HUDEP-2 (cell line): Measurements from ENCODE around the gene GTF3A.
A peak's percentile ranks its signal among the peaks of the same experiment; 100 is the strongest.

Experiments
- DNase-seq, 76 experiments: peaks; one replicate each; lab custom pipeline; 2025; ENCODE audit not compliant: unreplicated experiment in 76 of 76; lab: John Stamatoyannopoulos, UW

GTF3A gene

DNA sequence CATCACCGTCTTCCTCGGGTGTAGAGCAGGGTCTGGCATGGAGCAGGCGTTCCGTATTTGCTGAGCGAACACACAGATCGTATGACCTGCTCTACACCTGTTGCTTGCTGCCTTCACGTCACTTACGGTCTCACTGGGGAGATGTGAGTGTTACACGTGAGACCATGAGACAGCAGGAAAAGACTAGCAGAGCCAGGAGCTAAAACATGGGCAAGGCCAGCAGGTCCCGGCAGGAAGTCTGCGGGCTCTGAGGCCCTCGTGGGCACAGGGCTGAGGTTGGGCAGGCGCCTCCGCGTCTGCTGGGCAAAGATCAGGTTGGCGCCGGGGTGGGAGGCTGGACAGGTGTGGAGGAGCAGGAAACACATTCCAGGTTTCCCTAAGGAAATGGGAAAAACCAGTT, 19.7 kb upstream of the GTF3A start:
- DNase-seq: no peak

- DNase-seq: no peak
These were observed 18.8 kb upstream of the GTF3A start for GRCh38 chr13:27405546-27406134.

- peak in 19 of 76 experiments; percentile 4 to 41 (median 27) for DNase-seq
These were observed 18.1 kb upstream of the GTF3A start for GRCh38 chr13:27406178-27406939.

DNA sequence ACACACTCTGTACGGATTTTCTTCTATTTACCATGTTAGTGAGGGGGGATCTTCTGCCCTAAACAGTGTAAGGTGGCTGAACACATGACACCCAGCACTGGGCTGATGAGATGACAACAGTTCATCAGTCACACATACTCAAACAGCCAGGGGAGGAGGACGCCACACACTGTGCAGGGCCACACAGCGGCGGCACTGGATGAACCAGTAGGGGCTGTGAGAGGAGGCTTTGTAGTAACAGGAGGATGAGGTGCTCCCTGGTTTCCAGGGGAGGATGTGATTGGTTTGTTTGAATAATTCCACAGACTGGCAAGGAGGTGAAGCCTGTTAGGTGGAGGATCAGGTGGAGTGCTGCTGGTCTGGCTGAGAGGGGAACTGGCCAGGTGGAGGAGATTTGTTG, 16.3 kb upstream of the GTF3A start:
- DNase-seq: no peak

DNA sequence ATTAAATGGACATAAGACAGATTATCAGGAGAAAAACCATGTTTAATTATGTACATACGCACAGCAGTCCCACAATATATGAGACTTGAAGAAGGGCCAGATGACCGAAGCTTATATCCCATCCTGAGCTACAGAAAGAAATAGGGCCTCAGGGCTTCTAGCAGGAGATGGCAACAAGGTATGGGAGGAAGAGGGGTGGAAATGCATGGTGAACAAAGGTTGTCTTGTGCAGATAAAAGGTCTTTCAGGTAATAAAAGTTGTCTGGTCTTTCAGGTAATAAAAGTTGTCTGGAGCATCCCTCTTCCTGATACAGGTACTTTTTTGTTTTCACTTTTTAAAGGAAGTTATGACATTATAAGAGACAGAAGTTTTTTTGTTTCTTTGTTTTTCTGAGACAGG, 15.4 kb upstream of the GTF3A start:
- DNase-seq: no peak

GRCh38 chr13:27411341-27411740, 13.1 kb upstream of the GTF3A start:
- no peak for DNase-seq

- no peak for DNase-seq
These were observed 9.3 kb upstream of the GTF3A start for GRCh38 chr13:27415116-27415515.

DNA sequence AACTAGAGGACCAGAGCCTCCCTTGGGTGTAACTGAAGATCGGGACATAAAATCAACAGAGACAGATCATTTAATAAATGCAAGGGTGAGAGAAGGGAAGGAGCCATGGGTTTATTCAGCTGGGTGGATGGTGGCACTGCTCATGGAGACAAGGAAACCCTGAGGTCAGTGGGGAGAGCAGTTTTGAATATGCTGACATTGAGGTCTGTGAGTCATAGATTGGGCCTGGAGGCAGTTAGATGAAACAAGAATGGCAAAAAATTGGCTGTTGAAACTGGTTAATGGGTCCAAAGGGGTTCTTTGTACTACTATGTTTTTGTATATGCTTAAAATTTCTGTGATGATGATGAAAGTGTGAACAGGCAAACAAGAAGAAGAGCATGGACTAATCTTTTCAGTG, 5.1 kb upstream of the GTF3A start:
- DNase-seq: no peak

DNA sequence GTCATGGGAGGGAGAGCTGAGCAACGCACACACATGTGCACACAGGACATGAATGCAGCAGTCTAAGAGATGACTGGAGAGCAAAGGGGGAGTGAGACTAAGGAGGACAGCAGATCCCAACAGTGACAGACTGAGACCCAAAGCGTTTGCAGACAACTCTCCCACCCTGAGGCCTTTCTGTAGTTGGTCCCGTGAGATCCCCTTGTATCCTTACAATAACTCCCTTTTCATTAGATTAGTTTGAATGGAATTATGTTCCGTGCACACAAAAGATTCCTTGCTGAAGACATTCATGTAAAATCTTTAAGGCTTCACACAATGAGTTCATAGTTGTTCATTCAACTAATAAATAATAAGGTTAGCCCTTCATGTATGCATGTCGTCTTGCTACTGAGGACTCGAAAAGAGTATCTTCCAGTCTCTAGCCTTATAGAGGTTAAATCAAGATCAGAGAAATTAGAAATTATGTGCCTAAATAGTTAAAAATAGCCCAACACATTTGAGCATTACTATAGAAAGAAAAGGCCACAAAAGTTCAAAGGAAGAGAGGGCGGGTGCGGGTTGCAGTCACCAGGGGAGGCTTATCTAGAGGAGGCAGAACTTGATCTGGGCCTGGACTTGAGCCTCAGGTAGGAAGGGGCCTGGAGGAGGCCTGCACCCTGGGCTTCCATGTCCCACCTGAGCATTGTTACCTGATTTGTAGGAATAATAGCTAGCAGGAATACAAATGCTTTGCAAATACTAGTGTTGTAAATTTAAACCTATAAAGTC, 3.1 kb upstream of the GTF3A start:
- peak in 19 of 76 experiments; percentile 3 to 35 (median 13) for DNase-seq

- no peak for DNase-seq
These were observed 1.1 kb upstream of the GTF3A start for GRCh38 chr13:27423333-27423732.

- DNase-seq: peak in 13 of 76 experiments; percentile 12 to 59 (median 34)
These were observed 919 bp downstream of the GTF3A start for GRCh38 chr13:27425158-27425917.

- DNase-seq: peak in 74 of 76 experiments; percentile 16 to 87 (median 68)
These were observed 1.7 kb downstream of the GTF3A start for GRCh38 chr13:27425918-27426630.

DNA sequence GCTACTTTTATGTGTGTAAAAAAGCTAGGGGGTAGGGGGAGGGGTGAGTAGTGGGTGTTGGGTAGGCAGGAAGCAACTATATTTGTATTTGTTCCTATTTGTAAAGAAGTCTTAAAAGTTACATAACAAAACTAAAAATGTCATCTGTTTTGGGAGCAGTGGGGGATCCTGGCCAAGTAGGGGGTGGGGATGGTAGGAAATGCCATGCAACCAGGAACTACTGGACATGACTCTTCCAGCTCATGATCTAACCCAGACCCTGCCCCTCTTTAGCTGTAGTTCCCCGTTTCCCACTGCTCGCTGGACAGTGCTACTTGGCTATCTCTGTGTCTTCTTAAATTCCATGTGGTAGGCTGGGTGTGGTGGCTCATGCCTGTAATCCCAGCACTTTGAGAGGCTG, 3.2 kb downstream of the GTF3A start:
- no peak for DNase-seq

GRCh38 chr13:27428160-27428559, 3.7 kb downstream of the GTF3A start:
- no peak for DNase-seq

- no peak for DNase-seq
These were observed 7.8 kb downstream of the GTF3A start for GRCh38 chr13:27432180-27432579.

DNA sequence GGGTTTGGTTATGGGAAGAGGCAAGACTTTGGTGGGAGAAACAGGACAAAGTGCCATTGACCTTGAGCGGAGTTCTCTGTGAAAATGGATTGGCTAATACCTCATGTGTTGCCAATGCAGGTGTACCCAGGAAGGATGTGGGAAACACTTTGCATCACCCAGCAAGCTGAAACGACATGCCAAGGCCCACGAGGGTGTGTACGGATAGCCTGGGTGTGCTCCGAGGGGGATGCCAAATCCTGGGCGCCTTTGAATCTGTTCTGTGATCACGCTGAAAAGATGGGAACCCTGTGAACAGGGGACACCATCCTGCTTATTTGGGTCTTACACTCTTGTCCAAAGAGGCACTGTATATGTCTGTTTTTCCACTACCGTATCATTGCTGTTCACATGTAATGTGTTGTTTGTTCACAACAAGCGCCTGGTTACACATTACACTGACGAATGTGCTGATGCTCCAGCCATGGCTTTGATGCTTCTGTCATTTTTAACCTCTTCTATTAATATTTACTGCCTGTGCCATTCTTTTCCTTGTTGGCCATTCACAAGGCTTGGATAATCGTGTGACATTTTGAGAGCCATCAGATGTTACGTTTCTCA, 8.3 kb downstream of the GTF3A start:
- DNase-seq: no peak

- DNase-seq: no peak
These were observed 12.7 kb downstream of the GTF3A start for GRCh38 chr13:27437126-27437525.

DNA sequence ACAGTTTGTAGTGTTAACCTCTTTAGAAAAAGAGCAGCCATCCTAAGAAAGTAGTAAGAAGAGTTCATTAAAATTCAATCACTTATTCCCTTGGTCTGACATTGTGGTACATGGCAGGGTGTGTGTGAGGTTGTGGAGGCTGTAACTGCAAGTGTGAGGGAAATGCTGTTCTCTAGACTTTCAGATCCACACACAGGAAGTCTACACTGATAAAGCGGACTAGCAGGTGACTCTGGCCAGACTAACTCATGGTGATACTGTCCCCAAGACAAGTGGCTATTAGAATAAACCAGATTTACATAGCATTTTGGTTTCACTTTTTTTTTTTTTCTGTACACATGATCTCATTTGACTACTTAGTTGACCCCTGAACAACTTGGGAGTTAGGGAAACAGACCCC, 16.0 kb downstream of the GTF3A start:
- DNase-seq: no peak

DNA sequence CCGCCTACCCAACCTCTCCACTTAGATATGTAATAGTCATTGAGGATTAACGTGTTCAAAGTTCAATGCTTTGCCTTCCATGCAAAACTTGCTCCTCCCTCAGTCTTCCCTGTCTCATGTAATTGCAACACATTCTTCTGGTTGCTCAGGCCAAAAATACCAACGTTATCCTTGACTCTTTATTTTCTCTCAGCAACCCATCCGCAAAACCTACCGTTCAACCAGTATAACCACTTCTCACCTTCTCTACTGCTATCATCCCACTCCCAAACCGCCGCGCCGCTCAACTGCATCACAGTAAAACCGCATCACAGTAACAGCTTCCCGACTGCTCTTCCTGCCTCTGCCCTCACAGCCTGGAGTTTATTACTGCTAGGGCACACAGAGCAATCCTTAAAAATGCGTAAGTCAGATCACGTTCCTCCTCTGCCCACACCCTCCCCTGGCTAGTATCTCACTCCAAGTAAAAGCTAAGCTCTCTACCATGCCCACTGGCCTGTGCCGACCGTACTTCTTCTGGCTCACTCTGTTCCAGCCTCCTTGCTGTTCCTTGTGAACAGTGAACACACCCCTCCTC, 17.7 kb downstream of the GTF3A start:
- DNase-seq: no peak

DNA sequence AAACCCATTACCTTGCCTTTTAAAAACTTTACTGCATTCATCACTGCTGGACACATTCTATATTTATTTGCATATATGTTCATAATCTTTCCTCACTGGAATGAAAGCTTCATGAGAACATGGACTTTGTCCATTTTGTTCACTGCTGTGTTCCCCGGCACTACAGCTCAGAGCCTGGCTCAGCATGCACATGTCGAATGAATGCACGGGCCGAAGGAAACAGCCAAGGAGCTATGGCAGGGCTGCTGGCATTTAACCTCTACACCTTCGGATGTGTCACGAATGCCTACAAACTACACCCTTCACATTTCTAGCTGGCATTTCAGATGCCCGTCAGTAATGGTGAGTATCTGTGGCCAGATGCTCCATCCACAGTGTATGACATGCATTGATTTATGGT, 18.4 kb downstream of the GTF3A start:
- no peak for DNase-seq
